HFF-Myc (cell line): Measurements from ENCODE around the gene NXPH4.
A peak's percentile ranks its signal among the peaks of the same experiment; 100 is the strongest.

Experiments
- DNase-seq: peaks from one replicate; pipeline ENCODE4 v3.0.0-alpha.2; 2011; ENCODE audit warnings: low read depth; ENCODE audit errors: extremely low read depth
- H3K4me3 ChIP-seq: replicated peaks from 2 replicates; pipeline ENCODE4 v1.5.1; 2011; ENCODE audit warnings: low read depth, mild to moderate bottlenecking, control low read depth, low read length
- TF ChIP-seq, protein P1 (sequence below): IDR thresholded peaks from 2 replicates; pipeline ENCODE4 v1.5.1; 2012; ENCODE audit warnings: mild to moderate bottlenecking, low read depth, low read length, control low read depth; ENCODE audit errors: missing control alignments

Gene NXPH4

DNA sequence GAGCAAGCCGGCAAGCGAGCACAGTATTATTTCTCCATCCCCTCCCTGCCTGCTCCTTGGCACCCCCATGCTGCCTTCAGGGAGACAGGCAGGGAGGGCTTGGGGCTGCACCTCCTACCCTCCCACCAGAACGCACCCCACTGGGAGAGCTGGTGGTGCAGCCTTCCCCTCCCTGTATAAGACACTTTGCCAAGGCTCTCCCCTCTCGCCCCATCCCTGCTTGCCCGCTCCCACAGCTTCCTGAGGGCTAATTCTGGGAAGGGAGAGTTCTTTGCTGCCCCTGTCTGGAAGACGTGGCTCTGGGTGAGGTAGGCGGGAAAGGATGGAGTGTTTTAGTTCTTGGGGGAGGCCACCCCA is 3.9 kb upstream of the NXPH4 start:
- DNase-seq = no peak
- TF ChIP-seq, protein P1, sequence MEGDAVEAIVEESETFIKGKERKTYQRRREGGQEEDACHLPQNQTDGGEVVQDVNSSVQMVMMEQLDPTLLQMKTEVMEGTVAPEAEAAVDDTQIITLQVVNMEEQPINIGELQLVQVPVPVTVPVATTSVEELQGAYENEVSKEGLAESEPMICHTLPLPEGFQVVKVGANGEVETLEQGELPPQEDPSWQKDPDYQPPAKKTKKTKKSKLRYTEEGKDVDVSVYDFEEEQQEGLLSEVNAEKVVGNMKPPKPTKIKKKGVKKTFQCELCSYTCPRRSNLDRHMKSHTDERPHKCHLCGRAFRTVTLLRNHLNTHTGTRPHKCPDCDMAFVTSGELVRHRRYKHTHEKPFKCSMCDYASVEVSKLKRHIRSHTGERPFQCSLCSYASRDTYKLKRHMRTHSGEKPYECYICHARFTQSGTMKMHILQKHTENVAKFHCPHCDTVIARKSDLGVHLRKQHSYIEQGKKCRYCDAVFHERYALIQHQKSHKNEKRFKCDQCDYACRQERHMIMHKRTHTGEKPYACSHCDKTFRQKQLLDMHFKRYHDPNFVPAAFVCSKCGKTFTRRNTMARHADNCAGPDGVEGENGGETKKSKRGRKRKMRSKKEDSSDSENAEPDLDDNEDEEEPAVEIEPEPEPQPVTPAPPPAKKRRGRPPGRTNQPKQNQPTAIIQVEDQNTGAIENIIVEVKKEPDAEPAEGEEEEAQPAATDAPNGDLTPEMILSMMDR = no peak

DNA sequence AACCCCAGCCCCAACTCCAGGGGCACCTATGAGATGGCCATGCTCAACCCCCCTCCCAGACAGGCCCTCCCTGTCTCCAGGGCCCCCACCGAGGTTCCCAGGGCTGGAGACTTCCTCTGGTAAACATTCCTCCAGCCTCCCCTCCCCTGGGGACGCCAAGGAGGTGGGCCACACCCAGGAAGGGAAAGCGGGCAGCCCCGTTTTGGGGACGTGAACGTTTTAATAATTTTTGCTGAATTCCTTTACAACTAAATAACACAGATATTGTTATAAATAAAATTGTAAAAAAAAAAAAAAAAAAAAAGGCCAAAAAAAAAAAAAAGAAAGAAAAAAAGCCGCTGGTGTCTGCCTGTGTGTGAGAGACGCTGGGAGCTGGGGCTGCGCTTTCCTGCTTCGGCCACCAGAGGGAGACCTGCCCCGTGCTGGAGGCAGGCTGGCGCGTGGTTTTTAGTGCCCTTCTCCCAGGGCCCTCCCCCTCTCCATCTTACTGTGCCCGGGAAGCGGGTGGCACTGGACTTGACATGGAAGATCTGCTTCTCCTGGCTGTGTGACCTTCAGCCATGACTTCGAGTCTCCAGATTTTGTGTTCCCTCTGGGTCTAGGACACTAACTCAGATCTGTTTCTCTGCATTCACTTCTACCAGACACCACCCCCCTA is 3.4 kb upstream of the NXPH4 start:
- no peak overlapping the region for H3K4me3 ChIP-seq
- TF ChIP-seq, protein P1 = peak; percentile 97
- DNase-seq = peak; percentile 52

More for the DNA sequence above, 3.9 kb upstream of the NXPH4 start:
- H3K4me3 ChIP-seq = no peak overlapping the region

DNA sequence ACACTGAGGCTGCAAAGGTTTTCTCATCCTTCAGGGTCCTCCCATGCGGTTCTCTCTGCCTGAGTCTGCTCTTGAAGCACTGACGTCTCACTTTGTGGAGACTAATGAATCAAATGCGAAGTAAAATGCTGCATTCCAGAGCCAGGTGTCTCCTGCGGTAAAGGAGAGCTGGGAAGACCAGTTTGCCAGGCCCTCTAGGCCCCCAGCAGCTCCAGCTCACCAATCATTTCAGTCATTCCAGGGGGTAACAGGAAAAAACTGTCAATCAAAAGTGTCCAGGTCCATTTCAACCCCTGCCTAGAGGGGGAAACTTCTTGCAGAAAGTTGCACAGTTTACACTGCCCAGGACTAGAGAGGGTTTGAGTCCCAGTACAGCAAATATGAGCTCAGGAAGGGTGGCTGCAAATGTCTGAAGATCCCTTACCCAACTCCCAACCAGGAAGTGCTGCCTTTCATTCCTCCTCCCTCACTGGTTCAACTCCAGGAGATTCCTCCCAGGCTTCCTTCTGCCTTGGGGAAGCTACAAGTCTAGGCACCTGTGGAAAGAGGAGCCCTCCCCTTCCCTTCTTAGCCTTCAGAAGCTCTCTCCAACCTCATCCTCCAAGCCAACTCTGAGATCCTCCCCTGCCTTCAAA is 2.7 kb upstream of the NXPH4 start:
- TF ChIP-seq, protein P1 = no peak
- DNase-seq = no peak
- no peak overlapping the region for H3K4me3 ChIP-seq

DNA sequence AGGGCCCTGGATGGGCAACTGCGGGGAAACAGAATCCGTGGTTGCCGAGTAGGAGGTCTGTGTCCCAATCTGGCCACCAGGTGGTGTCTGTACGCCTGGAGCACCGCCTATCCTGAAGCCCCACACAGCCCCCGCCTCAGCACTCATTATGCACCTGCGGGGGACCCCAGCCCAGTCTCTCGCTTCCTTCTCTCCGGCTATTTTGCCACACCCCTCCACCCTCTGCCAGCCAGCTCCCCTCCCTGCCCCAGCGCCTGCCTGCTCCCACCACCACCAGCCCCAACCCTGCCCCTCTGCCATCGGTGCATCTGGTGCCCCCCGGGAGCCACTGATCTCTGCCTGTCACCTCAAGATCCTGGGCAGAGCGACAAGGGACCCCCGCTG is 2.2 kb upstream of the NXPH4 start:
- no peak for DNase-seq
- no peak overlapping the region for H3K4me3 ChIP-seq
- TF ChIP-seq, protein P1 = peak; percentile 77

DNA sequence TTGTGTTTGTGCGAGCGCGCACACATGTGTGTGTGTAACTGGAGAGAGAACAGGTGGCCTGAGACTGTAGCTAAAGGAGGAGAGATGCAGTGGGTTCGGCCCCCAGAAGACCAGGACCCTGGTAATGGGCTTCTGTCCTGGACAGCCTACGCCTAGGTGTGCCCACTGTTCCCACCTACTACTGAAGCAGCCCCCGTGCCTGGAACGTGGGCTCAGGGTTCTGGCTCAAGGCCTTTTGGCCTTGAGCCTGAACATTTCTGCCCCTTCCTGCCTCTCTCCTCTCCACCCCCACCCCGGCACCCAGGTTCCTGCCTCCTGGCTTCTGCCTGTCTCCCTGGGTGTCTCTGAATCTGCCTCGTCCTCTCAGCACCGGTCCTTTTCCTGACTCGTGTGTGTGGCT is 1.5 kb upstream of the NXPH4 start:
- no peak for DNase-seq
- TF ChIP-seq, protein P1 = no peak
- no peak overlapping the region for H3K4me3 ChIP-seq

DNA sequence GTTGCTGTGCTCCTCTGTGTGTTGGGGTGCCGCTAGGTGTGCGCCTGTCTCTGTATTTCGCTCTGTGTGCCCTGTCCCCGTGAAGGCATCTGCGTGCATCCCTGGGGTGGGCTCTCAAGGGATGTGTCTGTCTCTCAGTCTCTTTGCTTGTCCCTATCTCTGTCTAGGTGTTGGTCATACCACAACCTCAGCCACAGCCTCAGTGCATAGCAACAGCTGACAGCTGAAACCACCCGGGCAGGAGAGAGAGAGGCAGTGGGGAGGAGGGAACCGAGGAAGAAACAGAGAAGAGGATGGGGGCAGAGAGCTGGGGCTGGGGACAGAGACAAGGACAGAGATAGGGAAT is 953 bp upstream of the NXPH4 start:
- no peak overlapping the region for H3K4me3 ChIP-seq
- DNase-seq = no peak
- TF ChIP-seq, protein P1 = no peak
